ENCODE measurements around the gene EVI5L. TPM values are rescaled to one million over a fixed set of nuclear protein-coding genes. Genes with fewer than 3 reads are reported as not detected.

EVI5L gene
- total RNA-seq, 4 donors from 2014 or later: 8.3 to 15.5 (median 11.9) TPM

- 0% methylated on average over 3 of the region's 53 CpGs; no CpG with 5 or more reads in 1 of the 2 donors for WGBS, 2 donors
- no peaks in the 10 kb centered on the region for H3K9me3 ChIP-seq
- no peaks in the 10 kb centered on the region for H3K27me3 ChIP-seq
- intact Hi-C loops (cut with DNase I): no loop called here
- H3K4me1 ChIP-seq: peaks cover 15 to 51% (median 22%) of the 10 kb centered on the region in 3 donors
- no peaks in the 10 kb centered on the region for H3K36me3 ChIP-seq
- H3K4me3 ChIP-seq: peak overlapping the region; percentile 72 to 92 (median 82)
- DNase-seq: no peak
- TF ChIP-seq CTCF (IDR thresholded peaks at IDR 0.05) (no peak), POLR2A (IDR thresholded peaks at IDR 0.05) (no peak)
- H3K27ac ChIP-seq: peak overlapping the region; percentile 80 to 88 (median 84)
Measured at GRCh38 chr19:7830272-7830771, 304 bp downstream of the EVI5L start.

GRCh38 chr19:7830823-7831222 is 805 bp downstream of the EVI5L start:
- intact Hi-C loops (cut with DNase I): no loop called here
- Histone ChIP-seq H3K27me3 (no peaks in the 10 kb centered on the region), H3K36me3 (no peaks in the 10 kb centered on the region), H3K27ac (peak overlapping the region in 1 of 4 donors; percentile 81), H3K4me1 (peaks cover 15 to 51% (median 22%) of the 10 kb centered on the region in 3 donors), H3K9me3 (no peaks in the 10 kb centered on the region), H3K4me3 (peak overlapping the region; percentile 72 to 92 (median 82))
- DNase-seq: no peak
- TF ChIP-seq CTCF (IDR thresholded peaks at IDR 0.05) (no peak), POLR2A (IDR thresholded peaks at IDR 0.05) (no peak)
- 53 to 65% methylated on average over 3 to 4 of the region's 7 CpGs for WGBS, 2 donors

- H3K4me3 ChIP-seq: peak overlapping the region in 1 of 4 donors; percentile 90
- no peak for TF ChIP-seq POLR2A (IDR thresholded peaks at IDR 0.05)
- peak in 3 of 6 experiments; percentile 8 to 25 (median 12) for TF ChIP-seq CTCF (IDR thresholded peaks at IDR 0.05)
- no peaks in the 10 kb centered on the region for H3K36me3 ChIP-seq
- no peak for DNase-seq
- intact Hi-C loops (cut with DNase I): no loop called here
- H3K27me3 ChIP-seq: no peaks in the 10 kb centered on the region
- no peaks in the 10 kb centered on the region for H3K9me3 ChIP-seq
- 44 to 52% methylated on average over 5 to 9 of the region's 10 CpGs for WGBS, 2 donors
- H3K4me1 ChIP-seq: peaks cover 15 to 51% (median 22%) of the 10 kb centered on the region in 3 donors
- no peak overlapping the region for H3K27ac ChIP-seq
Measured at GRCh38 chr19:7831452-7831851, 1.4 kb downstream of the EVI5L start.

- no peaks in the 10 kb centered on the region for H3K27me3 ChIP-seq
- no peak overlapping the region for H3K4me3 ChIP-seq
- no peaks in the 10 kb centered on the region for H3K9me3 ChIP-seq
- TF ChIP-seq POLR2A (IDR thresholded peaks at IDR 0.05) (no peak), CTCF (IDR thresholded peaks at IDR 0.05) (no peak)
- intact Hi-C loops (cut with DNase I): no loop called here
- H3K4me1 ChIP-seq: peaks cover 15 to 51% (median 22%) of the 10 kb centered on the region in 3 donors
- no peak for DNase-seq
- no peak overlapping the region for H3K27ac ChIP-seq
- H3K36me3 ChIP-seq: no peaks in the 10 kb centered on the region
- WGBS, 2 donors: 60 to 77% methylated on average over 7 of the region's 17 CpGs
Measured at GRCh38 chr19:7832009-7832408, 2.0 kb downstream of the EVI5L start.

- intact Hi-C loops (cut with DNase I): no loop called here
- H3K4me3 ChIP-seq: no peak overlapping the region
- H3K27me3 ChIP-seq: no peaks in the 10 kb centered on the region
- no peak for DNase-seq
- no peaks in the 10 kb centered on the region for H3K9me3 ChIP-seq
- WGBS, 2 donors: 54 to 77% methylated on average over 7 to 12 of the region's 12 CpGs
- H3K36me3 ChIP-seq: no peaks in the 10 kb centered on the region
- no peak for TF ChIP-seq POLR2A (IDR thresholded peaks at IDR 0.05)
- TF ChIP-seq CTCF (IDR thresholded peaks at IDR 0.05): no peak
- H3K27ac ChIP-seq: peak overlapping the region; percentile 73 to 90 (median 82)
- H3K4me1 ChIP-seq: peaks cover 15 to 53% (median 22%) of the 10 kb centered on the region in 3 donors
Measured at GRCh38 chr19:7832781-7833180, 2.8 kb downstream of the EVI5L start.
